Fibroblast of mammary gland (primary cell): ENCODE results near the gene UBE2N.
"Not testable (repeated sequence)": the region's sequence is repeated elsewhere in the genome, so short reads cannot be mapped to it uniquely, and the experiment has no call there.

ENCODE experiments used
- DNase-seq: peaks from one replicate; pipeline ENCODE4 v3.0.0-alpha.2; 2010; ENCODE audit warnings: low read depth
- H3K4me3 ChIP-seq: 2 replicates; pipeline ENCODE4 v1.5.1; 2011; ENCODE audit warnings: low read depth, mild to moderate bottlenecking, low read length, moderate library complexity; ENCODE audit not compliant: control insufficient read depth
- TF ChIP-seq, protein P1 (sequence below): conservative IDR thresholded peaks from 2 replicates; pipeline ENCODE4 v1.5.1; 2011; ENCODE audit warnings: low read depth, low read length, inconsistent platforms; ENCODE audit not compliant: control insufficient read depth, insufficient read depth

UBE2N gene

DNA sequence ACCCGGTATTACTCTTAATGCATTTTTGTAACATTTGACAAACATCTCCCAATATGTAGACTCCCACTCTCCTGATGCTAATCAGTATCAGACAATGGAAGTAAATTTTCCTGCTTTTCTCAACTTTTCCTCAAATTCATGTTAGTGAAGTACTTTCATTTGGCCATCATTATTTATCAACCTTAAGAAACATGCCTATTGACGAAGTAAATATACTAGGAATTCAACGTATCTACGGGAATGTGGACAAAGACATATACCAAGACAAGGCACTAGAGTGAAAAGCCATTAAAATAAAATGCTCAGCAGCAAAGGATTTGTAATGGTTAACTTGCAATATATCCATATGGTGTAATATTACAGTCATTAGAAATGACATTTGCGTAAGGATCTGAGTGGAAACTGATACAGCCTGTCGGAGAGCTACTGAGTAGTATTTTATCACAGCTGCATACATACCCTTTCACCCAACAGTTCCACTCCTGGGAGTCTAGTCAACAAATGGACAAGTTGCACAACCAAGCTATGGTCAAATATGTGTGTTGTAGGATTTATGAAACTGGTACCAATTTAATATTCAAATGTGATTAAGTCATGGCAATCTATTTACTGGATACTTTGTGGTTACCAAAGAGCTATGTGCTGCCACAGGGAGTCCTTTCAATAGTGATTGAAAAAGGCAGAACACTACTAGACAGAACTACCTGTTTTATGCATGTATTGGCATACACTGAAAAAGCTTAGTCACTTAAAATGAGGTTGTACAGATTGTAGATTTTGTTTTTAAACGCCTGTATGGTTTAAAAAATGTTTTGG, 37.6 kb downstream of the UBE2N start:
- peak; percentile 72 for DNase-seq
- TF ChIP-seq, protein P1, sequence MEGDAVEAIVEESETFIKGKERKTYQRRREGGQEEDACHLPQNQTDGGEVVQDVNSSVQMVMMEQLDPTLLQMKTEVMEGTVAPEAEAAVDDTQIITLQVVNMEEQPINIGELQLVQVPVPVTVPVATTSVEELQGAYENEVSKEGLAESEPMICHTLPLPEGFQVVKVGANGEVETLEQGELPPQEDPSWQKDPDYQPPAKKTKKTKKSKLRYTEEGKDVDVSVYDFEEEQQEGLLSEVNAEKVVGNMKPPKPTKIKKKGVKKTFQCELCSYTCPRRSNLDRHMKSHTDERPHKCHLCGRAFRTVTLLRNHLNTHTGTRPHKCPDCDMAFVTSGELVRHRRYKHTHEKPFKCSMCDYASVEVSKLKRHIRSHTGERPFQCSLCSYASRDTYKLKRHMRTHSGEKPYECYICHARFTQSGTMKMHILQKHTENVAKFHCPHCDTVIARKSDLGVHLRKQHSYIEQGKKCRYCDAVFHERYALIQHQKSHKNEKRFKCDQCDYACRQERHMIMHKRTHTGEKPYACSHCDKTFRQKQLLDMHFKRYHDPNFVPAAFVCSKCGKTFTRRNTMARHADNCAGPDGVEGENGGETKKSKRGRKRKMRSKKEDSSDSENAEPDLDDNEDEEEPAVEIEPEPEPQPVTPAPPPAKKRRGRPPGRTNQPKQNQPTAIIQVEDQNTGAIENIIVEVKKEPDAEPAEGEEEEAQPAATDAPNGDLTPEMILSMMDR: no peak

DNA sequence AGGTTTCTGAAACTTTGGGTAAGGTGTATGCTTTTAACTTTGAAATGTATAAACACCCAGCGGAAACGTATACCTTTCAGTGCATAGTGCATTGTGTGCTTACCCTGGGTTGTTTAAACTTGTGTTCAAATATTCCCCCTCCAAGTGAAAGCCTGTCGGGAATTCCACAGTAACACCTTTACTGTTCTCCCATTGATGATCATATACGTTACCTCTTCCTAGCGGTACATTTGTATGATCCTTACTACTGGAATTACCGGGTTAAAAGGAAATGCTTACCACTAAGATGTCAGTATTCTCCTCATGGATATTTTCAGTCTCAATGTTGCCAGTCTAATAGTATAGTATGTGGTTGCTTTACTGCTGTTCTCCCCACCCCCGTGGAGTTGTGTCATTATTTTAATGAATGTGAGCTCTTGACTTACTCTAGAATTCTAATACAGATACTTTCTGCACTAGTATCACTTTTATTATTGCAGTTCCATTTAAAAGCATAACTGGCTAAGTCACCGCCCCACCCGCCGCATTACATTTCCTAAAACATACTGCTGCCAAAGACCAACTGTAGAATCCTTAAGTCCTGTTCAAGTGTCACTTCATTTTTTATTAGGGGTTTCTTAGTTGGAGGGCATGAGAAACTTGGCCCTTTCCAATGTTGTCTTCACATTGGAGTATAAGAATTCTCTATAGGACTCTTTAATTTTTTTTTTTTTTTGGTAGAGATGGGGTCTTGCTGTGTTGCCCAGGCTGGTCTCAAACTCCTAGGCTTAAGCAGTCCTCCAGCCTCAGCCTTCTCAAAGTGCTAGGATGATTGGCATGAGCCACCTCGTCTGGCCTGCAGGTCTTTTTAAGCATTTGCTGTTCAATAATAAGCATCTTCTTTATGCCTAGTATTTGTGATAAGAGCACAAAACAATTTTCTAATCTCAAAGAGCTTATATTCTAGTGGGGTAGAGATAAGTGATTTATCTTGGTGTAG, 39.1 kb downstream of the UBE2N start:
- TF ChIP-seq, protein P1: no peak
- no peak overlapping the region for H3K4me3 ChIP-seq
- no peak for DNase-seq

More for the DNA sequence above, 37.6 kb downstream of the UBE2N start:
- no peak overlapping the region for H3K4me3 ChIP-seq

DNA sequence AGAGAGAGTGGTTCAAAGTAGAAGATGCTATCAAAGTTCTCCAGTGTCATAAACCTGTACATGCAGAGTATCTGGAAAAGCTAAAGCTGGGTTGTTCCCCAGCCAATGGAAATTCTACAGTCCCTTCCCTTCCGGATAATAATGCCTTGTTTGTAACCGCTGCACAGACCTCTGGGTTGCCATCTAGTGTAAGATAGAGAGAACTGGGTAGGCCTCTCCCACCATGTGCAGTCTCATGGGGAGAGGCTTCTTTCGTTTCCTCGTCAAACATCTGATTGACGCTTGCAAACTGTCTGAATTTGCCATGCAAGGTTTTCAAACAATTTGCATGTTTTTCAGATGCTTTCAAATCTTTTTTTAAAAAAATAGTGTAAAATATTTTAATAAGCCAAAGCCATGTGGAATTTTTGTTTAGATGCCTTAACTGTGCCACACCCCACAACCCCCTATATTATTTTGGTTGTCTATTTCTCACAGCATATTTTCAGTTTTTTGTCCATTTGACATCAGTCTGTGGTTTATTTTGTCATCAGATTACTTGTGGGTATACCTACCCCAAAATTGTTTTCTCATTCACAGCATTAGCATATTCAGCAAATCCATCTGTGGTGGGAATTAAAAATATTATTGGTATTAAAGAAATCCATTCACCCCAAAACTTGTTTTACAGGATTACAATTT, 42.4 kb downstream of the UBE2N start:
- DNase-seq, H3K4me3 ChIP-seq: not testable (repeated sequence)

DNA sequence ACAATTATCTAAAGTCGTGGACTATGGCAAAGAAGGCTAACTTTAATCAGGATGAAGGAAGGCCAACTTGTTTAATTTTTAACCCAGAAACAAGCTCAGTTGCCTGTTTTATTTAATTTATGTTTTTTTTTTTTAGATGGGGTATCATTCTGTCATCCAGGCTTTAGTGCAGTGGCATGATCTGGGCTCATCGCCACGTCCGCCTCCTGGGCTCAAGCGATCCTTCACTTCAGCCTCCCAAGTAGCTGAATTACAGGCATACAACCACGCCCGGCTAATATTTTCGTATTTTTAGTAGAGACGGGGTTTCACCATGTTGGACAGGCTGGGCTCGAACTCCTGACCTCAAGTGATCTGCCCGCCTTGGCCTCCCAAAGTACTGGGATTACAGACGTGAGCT, 44.3 kb downstream of the UBE2N start:
- TF ChIP-seq, protein P1: no peak
- no peak for DNase-seq

DNA sequence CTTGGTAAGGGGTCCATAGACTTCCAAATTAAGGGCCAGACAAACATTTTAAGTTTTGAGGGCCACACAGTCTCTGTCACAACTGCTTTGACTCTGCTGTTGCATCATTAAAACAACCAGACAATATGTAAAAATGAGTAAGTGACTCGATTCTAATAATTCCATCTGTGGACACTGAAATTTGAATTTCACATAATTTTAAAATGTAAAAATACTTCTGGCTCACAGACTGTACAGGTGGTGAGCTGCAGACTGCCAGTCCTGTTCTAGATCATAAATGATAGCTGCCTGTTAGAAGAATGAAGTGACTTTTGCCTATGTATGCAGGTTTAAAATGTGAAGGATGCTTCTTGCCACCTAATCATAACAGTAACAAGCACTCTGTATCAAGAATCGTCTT, 48.3 kb downstream of the UBE2N start:
- no peak for DNase-seq
- no peak overlapping the region for H3K4me3 ChIP-seq

More for the DNA sequence above, 44.3 kb downstream of the UBE2N start:
- no peak overlapping the region for H3K4me3 ChIP-seq

DNA sequence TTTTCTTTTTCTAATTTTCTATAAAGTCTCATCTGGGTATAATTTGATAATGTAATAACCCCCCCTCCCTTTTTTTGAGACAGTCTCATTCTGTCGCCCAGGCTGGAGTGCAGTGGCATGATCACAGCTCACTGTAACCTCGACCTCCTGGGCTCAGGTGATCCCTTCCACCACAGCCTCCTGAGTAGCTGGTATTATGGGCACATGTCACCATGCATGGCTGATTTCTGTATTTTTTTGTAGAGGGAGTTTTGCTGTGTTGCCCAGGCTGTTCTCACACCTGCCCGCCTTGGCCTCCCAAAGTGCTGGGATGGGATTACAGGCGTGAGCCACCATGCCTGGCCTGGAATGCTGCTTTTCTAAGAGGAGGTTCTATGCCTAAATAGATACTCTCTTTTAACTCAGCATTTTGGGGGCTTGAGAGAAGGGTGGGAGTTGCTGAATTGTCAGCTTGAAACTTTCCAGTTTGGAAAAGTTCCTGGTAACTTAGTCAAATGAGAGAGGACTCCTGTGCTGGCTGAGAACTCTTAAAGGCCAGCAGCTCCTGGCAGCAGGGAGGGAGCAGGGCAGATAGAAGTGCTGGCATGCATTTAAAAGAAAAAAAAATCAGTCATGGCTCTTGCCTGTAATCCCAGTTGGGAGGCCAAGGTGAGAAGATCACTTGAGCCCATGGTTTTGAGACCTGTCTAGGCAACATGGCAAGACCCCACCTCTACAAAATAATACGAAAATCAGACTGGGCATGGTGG, 51.0 kb downstream of the UBE2N start:
- H3K4me3 ChIP-seq: no peak overlapping the region
- DNase-seq: no peak
- TF ChIP-seq, protein P1: no peak

More for the DNA sequence above, 48.3 kb downstream of the UBE2N start:
- TF ChIP-seq, protein P1: no peak
